ENCODE results near the gene DOLPP1.

- TF ChIP-seq POLR2A (IDR thresholded peaks at IDR 0.05; ENCODE audit: low read depth, low read length) (no peak), TAF1 (IDR thresholded peaks at IDR 0.05; ENCODE audit: low read depth, low read length) (no peak), POLR2AphosphoS5 (IDR thresholded peaks at IDR 0.05; ENCODE audit: low read depth, low read length) (no peak), SPI1 (IDR thresholded peaks at IDR 0.05; ENCODE audit: low read depth, low read length) (no peak), PAX5 (IDR thresholded peaks at IDR 0.05; ENCODE audit: insufficient read depth, low read length, severe bottlenecking) (no peak), POU2F2 (IDR thresholded peaks at IDR 0.05; ENCODE audit: low read depth, low read length) (no peak)
Observed at GRCh38 chr9:129098328-129098727, 17.4 kb downstream of the DOLPP1 start.
